CD4-positive, alpha-beta T cell treated with Interleukin-10 for 1 hour (primary cell): ENCODE data around the gene NUAK2.
"Not testable (repeated sequence)": the region's sequence is repeated elsewhere in the genome, so short reads cannot be mapped to it uniquely, and the experiment has no call there.

Experiments used
- DNase-seq: peaks from one replicate; pipeline ENCODE4 v3.0.0-alpha.2; 2020

NUAK2 gene

GRCh38 chr1:205294175-205294917, 27.2 kb downstream of the NUAK2 start:
- no peak for DNase-seq

- no peak for DNase-seq
These were observed 28.0 kb downstream of the NUAK2 start for GRCh38 chr1:205293350-205294074.

GRCh38 chr1:205291596-205291995, 29.9 kb downstream of the NUAK2 start:
- DNase-seq, result no peak

GRCh38 chr1:205287767-205288559, 33.6 kb downstream of the NUAK2 start:
- peak; percentile 91 for DNase-seq

- no peak for DNase-seq
These were observed 34.5 kb downstream of the NUAK2 start for GRCh38 chr1:205287076-205287475.

- peak; percentile 80 for DNase-seq
These were observed 35.1 kb downstream of the NUAK2 start for GRCh38 chr1:205286335-205286950.

- DNase-seq, result peak; percentile 71
These were observed 36.0 kb downstream of the NUAK2 start for GRCh38 chr1:205285381-205286101.

- peak; percentile 90 for DNase-seq
These were observed 37.0 kb downstream of the NUAK2 start for GRCh38 chr1:205284420-205285144.

GRCh38 chr1:205283270-205284147, 38.0 kb downstream of the NUAK2 start:
- no peak for DNase-seq

GRCh38 chr1:205280666-205281395, 40.7 kb downstream of the NUAK2 start:
- DNase-seq, result not testable (repeated sequence)

- no peak for DNase-seq
These were observed 41.6 kb downstream of the NUAK2 start for GRCh38 chr1:205279986-205280385.

GRCh38 chr1:205276689-205277065, 44.9 kb downstream of the NUAK2 start:
- DNase-seq, result no peak

- DNase-seq, result no peak
These were observed 45.4 kb downstream of the NUAK2 start for GRCh38 chr1:205275916-205276688.

- DNase-seq, result peak; percentile 46
These were observed 46.4 kb downstream of the NUAK2 start for GRCh38 chr1:205275133-205275532.

- DNase-seq, result no peak
These were observed 47.4 kb downstream of the NUAK2 start for GRCh38 chr1:205274041-205274691.

GRCh38 chr1:205273551-205273982, 48.0 kb downstream of the NUAK2 start:
- DNase-seq, result peak; percentile 87

GRCh38 chr1:205272536-205272935, 49.0 kb downstream of the NUAK2 start:
- no peak for DNase-seq

- DNase-seq, result no peak
These were observed 49.8 kb downstream of the NUAK2 start for GRCh38 chr1:205271745-205272144.

GRCh38 chr1:205271277-205271676, 50.3 kb downstream of the NUAK2 start:
- no peak for DNase-seq
